ENCODE data around the gene GSDMA. TPM values are rescaled to one million over a fixed set of nuclear protein-coding genes. Genes with fewer than 3 reads are reported as not detected.
A peak's percentile ranks its signal among the peaks of the same experiment; 100 is the strongest.

The GSDMA gene
- total RNA-seq, 1 experiment from 2014 or later, result not detected

DNA sequence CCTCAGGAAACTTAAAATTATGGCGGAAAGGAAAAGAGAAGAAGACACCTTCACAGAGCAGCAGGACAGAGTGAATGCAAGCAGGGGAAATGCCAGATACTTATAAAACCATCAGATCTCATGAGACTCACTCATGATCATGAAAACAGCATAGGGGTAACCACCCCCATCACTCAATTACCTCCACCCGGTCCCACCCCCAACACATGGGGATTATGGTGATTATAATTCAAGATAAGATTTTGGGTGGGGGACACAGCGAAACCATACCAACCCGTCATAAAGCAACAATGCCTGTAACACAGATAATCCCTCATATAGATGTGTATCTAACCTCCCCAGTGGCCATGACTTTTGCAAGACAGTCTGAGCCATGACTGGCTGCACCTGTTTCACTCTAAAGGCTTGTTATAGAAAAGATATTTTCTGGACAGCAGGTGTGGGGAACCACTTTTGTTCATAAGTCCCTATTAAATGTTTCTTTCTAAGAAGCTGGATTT lies 7.0 kb upstream of the GSDMA start:
- no peak for DNase-seq (ENCODE audit: low spot score)

DNA sequence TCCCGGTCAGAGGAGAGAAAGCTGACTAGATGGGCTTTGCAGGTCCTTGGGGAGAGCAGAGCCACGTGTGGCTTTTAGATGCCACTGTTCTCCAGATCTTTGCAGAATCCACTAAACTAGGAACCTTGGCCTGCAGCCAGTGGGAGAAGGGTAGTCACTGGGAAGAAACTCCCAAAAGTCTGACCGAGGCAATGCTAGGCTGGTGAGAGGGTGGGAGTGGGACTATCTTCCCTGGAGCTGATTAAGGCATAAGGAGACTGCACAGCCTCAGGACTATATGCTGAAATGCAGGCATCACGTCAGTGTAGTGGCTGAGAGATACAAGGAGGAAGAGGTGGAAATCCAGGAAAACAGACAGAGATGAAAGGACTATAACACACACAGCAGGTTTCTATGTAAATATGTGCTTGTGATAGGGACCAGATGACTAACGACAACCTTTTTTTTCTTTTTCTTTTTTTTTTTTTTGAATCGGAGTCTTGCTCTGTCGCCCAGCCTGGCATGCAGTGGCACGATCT lies 2.2 kb upstream of the GSDMA start:
- no peak for DNase-seq (ENCODE audit: low spot score)

DNA sequence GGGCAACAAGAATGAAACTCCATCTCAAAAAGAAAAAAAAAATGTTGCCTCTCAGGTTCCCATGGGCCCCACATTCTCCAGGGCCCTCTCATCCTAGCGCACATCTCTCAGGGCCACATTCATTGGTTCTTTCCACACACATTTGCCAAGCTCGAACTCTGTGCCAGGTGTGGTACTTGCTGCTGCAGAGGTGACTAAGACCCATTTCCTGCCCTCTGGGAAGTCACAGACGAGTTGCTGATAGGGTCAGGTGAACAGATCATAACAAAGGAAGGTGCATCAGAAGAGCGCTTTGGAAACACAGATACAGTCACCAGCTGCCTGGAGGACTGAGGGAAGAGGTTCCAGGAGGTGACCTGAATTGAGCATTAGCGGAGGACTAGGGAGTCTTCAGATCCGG lies 1.0 kb downstream of the GSDMA start:
- DNase-seq (ENCODE audit: low spot score), result no peak

DNA sequence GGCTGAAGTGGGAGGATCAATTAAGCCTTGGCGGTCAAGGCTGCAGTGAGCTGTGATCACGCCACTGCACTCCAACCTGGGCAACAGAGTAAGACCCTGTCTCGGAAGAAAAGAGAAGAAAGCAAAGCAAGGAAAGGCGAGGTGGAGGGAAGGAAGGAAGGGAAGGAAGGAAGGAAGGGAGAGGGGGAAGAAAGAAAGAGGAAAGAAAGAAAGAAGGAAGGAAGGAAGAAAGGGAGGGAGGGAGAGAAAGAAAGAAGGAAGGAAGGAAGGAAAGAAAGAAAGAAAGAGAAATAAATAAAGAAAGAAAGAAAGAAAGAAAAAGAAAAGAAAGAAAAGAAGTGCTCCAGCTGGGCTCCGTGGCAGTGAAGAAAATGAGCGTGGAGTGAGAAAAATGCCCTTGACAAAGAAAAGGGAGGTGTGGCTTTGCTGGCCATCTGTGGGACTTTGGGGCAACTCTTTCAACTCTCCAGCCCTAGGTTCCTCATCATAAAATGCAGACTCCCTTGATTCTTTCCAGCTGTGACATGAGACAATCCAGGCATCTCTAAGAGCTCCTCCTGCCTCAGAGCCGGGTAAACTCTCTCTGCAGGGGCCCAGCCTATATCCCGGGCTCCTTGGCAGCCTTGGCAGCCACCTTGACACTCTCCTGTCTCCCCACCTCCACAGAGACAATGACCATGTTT lies 2.4 kb downstream of the GSDMA start:
- no peak for DNase-seq (ENCODE audit: low spot score)

DNA sequence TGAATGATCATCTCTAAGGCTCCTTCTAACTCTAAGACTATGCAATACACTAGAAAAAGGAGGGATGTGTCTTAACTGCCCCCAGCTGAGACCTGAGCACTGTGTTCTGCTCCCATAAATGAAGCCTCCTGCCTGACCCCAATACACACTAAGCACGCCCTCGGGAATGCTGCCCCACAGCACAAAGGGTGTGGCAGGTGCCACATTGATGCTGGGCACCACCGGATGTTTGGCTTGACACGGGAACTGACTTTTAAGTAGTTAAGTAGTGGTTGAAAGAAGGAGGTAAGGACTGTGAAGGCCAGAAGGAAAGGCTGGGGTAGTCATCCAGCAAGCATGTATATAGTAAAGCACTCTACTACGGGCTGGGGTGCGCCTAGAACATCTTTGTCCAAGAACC lies 4.0 kb downstream of the GSDMA start:
- no peak for DNase-seq (ENCODE audit: low spot score)

DNA sequence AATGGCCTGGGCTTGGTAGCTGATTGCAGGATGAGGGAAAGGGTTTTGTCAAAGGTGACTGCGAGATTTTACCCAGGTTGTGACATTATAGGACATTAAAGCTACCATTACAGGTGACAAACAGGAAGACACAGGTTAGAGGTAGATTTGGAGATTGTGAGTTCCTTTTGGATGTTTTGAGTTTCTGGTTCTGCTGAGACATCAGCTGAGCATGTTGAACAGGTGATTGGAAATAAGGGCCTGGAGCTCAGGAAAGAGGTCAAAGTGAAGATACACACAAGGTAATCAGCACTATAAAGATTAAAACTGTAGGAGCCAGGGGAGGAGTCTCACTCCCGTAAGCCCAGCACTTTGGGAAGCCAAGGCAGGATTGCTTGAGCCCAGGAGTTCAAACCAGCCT lies 6.0 kb downstream of the GSDMA start:
- no peak for DNase-seq (ENCODE audit: low spot score)

DNA sequence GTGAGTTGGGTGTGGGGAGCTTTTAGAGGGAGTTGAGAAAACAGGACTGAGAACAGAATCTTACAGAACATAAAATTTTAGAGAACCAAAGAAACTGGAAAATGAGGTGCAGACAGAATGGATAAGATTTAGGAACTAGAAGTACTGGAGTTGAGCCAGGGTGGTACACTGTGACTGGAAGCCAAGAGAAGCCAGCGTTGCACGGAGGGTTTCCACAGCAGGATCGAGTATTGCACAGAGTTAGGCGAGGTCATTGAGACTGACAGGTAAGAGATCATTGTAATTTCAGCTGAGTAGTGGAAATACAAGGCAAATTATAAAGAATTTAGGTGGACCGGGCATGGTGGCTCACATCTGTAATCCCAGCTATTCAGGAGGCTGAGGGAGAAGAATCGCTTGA lies 6.6 kb downstream of the GSDMA start:
- no peak for DNase-seq (ENCODE audit: low spot score)

DNA sequence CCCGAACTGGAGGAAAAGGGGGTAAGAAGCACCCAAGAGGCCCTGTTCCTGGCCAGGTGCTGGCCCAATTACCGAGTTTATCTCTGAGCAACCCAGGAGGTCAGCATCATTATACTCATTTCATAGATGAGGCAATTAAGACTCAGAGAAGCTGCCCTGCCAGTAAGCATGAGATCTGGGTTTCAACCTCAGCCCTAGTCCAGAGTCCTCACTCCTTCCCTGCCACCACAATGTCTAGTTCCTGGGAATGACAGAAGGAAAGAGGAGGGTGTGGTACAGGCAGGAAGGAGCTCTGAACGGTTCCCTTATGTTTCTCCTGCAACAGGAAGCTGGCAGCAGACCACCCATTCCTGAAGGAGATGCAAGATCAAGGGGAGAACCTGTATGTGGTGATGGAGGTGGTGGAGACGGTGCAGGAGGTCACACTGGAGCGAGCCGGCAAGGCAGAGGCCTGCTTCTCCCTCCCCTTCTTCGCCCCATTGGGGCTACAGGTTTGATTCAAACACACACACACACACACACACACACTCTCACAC lies 7.4 kb downstream of the GSDMA start:
- DNase-seq (ENCODE audit: low spot score), result no peak

DNA sequence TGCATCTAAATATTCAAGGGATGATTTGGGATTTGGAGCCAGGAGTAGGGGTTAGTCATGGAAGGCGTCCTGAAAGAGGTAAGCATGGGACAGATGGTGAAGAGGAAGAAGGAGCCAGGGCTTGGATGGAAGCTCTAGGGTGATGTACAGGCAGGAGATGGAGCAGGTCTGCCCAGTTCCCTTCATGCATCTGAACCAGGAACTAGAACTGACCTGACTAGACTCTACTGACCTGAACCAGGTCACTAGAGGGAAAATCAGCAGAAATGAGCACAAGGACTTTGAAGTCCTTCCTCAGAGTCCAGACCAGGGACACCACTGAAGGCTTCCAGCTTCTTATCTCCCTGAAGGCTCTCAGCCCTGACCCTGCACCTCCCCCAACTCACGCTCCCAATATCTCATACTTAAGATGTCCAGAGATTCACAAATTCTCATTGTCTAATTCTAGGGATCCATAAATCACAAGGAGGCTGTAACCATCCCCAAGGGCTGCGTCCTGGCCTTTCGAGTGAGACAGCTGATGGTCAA lies 8.3 kb downstream of the GSDMA start:
- DNase-seq (ENCODE audit: low spot score), result no peak

DNA sequence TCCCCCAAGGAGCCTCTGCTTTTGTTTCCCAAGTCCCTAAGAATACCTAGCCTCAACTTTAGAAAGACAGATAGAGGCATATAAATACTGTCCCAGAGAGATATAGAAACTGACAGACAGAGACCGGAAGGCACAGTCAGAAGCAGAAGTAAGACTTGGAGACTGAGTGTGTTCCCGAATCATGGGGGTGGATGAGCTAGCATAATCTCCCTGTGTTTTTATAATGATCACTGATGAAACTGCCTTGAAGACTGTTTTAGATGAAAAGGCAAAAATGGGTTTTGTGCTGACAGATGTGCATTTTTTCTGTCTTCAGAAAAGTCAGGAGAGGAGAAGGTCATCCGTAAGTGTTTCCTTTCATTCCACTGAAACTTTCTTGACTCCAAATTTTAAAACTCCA lies 9.5 kb downstream of the GSDMA start:
- no peak for DNase-seq (ENCODE audit: low spot score)

DNA sequence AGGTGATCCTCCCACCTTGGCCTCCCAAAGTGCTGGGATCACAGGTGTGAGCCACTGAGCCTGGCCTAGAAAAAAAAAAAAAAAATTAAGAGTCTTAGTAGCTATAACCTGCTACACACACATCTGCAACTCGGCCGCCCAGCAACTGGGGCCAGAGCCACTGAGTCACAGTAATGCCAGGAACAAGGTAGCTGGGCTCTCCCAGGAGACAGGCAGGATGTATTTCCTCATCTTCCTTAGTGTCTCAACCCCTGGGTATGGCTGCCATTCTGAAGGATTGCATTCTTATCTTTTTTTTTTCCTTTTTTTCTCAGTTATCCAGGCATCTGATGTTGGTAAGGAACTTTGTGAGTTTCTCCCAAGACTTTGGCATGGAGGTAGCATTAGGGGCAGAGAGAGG lies 10.7 kb downstream of the GSDMA start:
- DNase-seq (ENCODE audit: low spot score), result no peak

DNA sequence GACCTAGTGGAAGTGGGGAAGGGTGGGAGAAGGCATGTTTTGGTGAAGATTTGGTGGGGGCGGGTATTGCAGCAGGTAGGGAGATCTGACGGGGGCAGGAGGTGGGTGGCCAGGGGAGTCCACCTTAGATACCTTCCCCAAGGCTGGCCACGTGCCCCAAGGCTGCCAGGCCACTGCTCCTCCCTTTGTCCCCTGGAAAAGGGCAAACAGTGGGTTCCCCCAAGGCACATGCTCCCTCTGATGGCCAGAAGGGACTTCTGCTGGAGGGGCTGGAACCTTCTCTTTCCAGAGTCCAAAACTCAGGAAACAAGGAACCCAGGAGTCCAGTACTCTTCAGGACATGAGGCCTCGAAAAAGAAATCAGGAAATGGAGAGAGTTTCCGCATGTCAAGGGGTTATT lies 11.6 kb downstream of the GSDMA start:
- DNase-seq (ENCODE audit: low spot score), result no peak

DNA sequence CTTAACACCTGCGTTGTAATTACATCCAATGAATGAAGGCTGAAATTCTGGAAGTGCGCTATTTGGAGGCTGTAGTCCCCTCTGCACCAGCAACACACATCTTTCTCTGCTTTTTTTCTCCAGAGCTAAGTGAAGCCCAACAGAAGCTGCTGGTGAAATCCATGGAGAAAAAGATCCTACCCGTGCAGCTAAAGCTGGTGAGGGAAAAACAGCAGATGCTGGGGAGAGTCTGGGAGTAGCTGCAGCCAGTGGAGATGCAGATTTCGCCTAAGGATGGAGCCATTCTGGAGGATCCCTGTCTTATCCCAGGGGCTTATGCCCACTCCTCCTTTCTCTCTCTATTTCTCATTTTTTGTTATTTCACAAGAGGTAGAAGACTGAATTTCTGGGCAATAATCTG lies 13.0 kb downstream of the GSDMA start:
- no peak for DNase-seq (ENCODE audit: low spot score)

DNA sequence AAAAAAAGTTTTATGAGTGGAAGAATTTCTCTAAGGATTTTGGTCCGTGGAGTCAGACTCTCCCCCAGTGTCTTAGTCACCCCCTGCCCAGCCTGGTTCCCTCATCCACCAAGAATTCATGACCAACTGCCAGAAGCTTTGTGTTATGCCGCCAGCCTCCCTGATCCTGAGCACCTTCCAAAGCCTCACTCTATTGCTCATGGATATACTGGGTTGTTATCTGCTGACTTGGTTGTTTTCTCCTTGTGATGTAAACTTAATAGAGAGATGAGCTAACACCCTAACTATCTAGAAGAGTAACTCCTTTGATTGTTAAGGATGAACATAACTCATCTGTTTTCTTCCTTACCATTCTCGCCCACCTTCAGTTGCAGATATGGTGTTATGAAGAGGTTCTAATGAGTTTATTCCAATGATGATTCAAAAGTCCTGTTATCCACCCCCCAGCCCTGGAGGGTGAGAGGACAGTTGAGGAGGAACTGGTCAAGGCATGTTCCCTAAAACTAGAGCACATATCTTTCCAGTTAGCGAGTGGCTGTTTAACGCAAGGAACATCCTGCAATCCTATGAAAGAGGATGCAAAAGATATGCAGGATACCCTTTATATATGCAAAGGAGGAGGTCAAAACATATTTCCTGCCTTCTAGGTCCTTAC lies 16.3 kb downstream of the GSDMA start:
- no peak for DNase-seq (ENCODE audit: low spot score)

DNA sequence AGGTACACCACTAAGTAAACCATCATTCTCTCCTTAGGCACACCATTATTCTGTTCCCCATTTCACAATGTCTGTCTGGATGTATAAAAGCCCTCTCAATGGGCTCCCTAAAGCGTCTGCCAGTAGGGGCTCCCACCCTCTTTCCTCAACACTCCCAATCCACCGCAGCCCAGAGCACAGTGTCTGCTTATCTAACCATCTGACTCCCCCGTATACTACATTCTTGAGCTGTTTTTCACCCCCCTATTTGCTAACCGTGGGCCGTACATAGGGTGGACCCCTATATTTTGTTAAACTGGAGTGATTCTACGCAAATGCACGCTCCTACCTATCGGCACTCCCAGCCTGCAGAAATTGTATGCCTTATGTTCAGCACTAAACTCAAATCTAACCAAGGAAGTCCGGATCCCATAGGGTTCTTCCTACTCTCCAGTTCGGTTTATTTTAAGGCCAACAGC lies 17.1 kb downstream of the GSDMA start:
- DNase-seq (ENCODE audit: low spot score), result no peak

DNA sequence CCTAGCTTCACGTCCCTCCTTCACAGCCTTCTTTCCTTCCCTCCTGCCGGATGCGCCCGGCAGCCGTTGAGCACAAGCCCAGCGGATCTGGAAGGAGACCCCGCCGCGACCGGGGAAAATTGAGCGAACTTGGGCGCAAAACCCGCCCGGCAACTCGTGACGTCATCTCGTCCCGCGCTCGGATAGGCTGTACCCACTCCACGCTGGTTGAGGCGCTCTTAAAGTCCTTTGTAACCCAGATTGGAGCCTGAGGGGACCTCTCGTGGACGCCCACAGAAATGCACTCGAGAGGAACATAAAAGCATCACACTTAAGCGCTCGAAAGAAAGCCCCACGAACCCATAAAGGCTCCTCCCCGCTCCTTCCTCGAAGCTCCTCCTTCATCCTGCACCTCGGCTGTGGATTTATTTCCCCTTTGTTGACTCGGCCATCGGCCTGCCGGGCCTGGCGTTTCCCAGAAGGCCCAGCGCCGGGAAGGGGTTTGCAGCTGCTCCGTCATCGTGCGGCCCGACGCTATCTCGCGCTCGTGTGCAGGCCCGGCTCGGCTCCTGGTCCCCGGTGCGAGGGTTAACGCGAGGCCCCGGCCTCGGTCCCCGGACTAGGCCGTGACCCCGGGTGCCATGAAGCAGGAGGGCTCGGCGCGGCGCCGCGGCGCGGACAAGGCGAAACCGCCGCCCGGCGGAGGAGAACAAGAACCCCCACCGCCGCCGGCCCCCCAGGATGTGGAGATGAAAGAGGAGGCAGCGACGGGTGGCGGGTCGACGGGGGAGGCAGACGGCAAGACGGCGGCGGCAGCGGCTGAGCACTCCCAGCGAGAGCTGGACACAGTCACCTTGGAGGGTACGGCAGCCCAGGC lies 17.8 kb downstream of the GSDMA start, which contains the start of gene PSMD3:
Gene PSMD3 (plus strand): TSS at position 457 of the 856 bp plus-strand sequence. CDS start 164 bp downstream, at position 621.
- peak; percentile 99 for DNase-seq (ENCODE audit: low spot score)

DNA sequence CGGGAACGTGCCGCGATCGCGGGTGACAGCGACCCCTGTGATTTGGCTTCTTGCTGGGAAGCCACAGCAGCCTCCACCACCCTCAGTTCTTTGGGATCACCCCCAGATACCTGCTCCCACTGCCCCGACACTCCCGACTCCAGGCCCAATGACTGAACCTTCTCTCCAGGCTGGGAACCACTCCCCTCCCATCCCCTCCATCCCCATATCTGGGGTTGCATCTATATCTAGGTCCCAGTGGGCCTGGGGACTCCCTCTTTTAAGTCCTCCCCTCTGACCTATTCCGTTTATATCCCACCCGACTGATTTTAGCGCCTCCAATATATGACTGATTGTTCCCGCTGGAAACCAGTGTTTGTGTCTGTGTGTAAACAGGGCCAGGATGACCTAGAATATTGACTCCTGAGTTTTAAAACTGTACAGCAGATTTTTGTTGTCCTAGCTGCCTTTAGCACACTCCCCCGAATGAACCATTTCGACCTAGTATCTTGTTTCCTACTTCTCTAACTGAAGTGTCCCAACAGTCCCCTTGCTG lies 18.5 kb downstream of the GSDMA start:
- no peak for DNase-seq (ENCODE audit: low spot score)

DNA sequence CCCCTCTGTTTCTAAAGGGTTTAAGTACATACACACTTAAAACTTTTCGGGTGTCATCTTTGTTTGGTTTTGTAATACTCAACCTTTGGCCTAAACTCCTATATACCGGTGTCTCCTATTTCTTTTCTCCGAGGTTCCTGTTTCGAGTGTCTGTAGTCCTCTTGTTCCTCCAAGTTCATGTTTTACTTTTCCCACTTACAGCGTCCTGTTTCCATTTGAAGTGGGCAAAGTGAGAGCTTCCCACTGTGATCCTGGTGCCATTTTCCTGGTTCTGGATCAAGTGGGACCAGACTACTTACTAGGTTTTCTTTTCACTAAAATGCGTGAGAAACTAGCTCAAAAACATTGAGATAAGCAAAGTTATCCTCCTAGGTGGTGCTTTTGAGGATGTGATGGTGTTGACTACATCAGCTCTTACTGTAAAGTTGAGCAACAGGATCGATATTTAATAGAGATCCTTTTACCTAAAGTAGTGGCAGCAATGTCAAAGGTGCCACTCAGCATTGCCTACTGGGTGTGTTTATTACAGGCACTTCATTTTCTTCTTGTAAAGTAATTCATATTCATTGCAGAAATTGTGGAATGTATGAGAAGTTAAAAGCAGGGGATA lies 19.1 kb downstream of the GSDMA start:
- no peak for DNase-seq (ENCODE audit: low spot score)

DNA sequence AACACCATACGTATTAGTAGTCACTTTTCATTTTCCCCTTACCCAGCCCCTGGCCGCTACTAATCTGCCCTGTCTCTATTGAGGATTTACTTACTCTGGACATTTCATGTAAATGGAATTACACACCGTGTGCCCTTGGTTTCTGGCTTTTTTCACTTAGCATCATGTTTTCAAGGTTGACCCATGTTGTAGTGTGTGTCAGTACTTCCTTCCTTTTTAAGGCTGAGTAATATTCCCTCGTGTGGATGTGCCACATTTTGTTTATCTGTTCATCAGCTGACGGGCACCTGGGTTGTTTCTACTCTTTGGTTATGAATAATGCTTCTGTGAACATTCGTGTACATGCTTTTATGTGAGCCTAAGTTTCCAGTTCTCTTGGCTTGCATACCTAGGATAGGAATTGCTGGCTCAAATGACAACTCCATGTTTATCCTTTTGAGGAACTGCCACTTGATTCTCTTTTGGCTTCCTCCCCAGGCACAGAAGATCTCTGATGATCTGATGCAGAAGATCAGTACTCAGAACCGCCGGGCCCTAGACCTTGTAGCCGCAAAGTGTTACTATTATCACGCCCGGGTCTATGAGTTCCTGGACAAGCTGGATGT lies 25.5 kb downstream of the GSDMA start:
- no peak for DNase-seq (ENCODE audit: low spot score)

DNA sequence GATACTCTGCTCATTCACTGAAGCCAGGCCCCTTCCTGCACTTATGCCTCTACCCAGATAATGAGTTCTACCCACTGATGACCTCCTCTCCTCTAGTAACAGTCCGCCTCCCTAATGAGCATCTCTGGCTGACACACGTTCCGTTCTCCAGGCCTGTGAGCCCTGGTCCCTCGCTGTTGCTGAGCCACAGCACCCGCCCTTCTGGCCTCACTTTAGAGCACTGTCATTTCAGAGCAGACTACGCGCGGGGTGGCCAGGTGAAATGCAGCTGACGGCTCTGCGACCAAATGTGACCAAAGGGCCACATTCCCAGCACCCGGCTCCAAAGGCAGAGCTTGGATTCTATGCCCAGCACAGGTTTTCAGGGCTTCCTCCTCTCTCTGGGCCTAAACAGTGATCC lies 31.6 kb downstream of the GSDMA start:
- DNase-seq (ENCODE audit: low spot score), result no peak

DNA sequence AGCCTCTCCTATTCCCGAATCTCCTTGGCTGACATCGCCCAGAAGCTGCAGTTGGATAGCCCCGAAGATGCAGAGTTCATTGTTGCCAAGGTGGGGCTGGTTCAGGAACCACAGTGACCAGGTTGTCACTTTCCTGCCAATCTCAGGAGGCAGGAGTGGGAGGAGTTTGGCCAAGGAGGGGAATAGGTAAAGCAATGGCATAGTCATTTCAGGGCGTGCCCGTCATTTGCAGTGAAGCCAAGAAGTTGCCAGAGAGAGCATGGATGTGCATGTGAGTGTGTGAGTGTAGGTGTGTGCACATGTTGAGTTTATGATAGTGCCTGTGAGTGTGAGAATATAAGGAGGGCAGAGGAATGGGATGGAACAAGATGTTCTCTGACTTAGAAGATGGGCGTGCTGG lies 32.6 kb downstream of the GSDMA start:
- DNase-seq (ENCODE audit: low spot score), result no peak
